HG03439 (cell line): ENCODE results near the gene FHL1.
"Not testable (repeated sequence)": the region's sequence is repeated elsewhere in the genome, so short reads cannot be mapped to it uniquely, and the experiment has no call there.

ENCODE experiments used
- ATAC-seq: cut with Tn5 transposase; IDR thresholded peaks from one replicate; pipeline ENCODE4 v1.9.1; 2021; ENCODE audit warnings: mild to moderate bottlenecking, moderate library complexity; ENCODE audit not compliant: unreplicated experiment

FHL1 gene

DNA sequence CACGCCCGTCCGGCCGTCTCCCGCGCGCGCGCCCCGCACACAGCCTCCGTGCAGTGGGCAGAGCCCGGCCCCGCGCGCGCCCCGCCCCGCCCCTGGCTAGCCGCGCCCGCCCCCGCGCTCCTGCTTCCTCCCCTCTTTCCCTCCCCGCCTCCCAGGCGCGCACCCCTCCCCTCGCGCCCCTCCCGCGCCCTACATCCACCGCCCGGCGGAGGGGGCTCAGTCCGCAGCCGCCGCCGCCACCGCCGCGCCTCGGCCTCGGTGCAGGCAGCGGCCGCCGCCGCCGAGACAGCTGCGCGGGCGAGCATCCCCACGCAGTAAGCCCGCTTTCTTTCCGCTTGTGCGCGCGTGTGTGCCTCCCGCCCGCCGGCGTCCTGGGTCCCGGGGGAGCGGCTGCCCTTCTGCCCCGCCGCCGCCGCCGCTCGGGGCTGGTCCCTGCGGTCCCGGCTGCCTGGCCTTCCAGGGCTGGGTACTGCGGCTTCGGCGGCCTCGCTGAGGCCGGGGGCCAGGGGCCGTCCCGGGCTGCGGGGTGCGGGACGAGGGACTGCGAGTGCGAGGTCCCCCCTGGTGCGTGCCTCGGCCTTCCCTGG is at the start of gene FHL1:
TSS of gene FHL1 (plus strand) at position 219 of the 587 bp plus-strand sequence.
- ATAC-seq, result no peak

DNA sequence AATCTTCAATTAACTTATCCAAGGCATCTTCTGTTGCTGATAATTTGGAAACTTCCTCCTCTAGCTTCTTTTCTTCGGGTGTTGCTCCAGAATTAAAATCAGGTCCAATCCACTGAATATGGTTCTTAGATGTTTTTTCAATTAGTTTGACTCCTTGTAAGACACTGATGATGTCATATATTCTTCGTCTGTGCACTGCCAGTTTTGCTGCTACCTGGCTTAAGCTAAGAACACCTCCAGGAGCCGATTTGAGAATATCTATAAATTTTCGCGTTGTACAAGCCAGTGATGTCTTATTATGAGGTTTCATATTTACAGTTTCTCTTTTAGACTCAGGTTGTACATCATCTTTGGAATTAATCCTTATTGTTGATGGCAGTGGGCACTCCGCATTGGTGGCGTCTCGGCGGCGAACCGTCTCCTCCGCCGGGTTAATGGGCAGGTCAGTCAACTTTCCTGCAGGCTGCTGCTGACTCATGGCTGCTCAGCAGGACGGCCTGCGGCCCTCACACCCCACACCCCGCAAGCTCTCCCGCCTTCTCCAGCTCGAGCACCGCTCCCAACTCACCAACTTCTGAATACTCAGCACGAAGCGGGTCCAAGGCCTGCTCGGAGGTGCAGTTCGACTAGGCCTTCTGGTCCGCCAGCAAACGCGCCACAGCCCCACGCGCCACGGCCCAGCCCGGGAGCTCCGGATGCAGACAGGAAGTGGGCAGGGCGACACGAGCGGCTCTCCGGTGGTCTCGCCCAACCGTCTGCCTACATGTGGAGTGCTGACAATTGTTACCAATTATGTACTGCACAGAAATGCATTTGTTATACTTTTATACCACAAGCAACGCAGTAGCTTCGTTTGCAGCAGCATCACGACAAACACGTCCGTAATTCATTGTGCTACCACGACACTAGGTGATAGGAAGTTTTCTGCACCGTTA is 49.2 kb upstream of the FHL1 start:
- no peak for ATAC-seq

DNA sequence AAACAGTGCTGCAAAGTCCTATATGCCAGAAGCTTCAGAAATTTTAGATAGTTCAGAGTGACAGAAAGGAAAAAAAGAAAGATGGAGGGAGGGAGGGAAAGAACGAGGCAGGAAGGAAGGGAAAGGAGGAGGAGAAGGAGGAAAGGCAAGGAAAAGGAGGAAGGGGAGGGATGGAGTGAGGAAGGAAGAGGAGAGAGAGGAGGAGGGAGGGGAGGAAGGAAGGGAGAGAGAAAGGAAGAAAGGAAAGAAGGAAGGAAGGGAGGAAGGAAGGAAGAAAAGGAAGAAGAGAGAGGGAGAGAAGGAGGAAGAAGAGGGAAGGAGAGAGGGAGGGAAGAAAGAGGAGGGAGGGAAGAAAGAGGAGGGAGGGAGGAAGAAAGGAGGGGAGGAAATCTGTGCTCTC is 42.4 kb upstream of the FHL1 start:
- ATAC-seq, result no peak

- ATAC-seq, result no peak
Measured at GRCh38 chrX:136106920-136107528, 40.3 kb upstream of the FHL1 start.

- not testable (repeated sequence) for ATAC-seq
Measured at GRCh38 chrX:136108905-136109304, 38.4 kb upstream of the FHL1 start.

DNA sequence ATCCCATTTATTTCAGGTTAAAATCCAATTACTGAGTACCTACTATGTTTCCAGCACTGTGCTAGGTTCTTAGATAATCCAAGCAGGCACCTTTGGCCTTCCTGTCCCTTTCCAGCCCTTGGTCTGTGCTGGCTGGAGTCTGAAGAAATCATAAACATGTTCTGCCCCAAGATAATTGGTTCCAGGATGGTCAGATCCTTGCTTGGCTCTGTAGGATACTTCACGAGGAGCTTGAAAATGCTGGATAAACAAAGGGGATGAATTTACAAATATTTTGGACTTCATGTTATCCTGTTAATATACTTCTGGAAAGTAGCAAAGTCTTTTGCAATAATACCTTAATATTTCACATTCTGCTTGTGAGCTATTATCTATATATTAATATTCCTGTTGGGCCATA is 35.0 kb upstream of the FHL1 start:
- ATAC-seq, result no peak

- no peak for ATAC-seq
Measured at GRCh38 chrX:136112778-136113177, 34.6 kb upstream of the FHL1 start.

GRCh38 chrX:136115126-136115903 is 32.0 kb upstream of the FHL1 start:
- ATAC-seq, result no peak

GRCh38 chrX:136115904-136116297 is 31.4 kb upstream of the FHL1 start:
- ATAC-seq, result no peak

DNA sequence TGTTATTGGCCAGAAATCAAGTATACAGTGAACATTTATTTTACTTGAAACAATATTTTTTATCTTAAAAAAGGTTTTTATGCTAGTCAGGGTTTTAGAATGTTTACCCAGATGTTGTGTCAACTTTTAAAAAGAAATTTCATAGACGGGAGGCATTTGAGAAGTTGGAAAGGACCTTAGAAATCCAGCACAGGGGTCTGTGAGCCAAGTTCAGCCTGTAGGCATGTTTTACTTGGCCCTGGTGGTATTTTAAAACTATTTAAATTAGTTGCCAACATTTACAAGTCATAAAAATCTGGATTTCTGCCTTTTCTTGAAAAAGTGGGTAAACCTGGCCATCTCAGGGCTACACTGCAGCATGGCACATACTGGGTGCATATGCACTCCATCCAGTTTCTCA is 25.5 kb upstream of the FHL1 start:
- no peak for ATAC-seq

DNA sequence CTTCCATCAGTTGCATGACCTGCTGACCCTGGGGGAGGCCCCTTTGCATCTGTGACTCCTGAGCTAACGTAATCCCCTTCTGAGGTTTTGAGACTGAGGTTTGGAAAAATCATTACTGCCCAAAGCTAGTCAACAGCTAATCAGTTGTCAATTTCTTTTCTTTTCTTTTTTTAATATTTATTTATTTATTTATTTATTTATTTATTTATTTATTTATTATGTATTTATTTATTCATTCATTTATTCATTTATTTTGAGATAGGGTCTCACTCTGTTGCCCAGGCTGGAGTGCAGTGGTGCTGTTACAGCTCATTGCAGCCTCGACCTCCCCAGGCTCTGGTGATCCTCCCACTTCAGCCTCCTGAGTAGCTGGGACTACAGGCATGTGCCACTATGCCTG is 25.1 kb upstream of the FHL1 start:
- no peak for ATAC-seq

GRCh38 chrX:136125106-136125505 is 22.2 kb upstream of the FHL1 start:
- ATAC-seq, result no peak

DNA sequence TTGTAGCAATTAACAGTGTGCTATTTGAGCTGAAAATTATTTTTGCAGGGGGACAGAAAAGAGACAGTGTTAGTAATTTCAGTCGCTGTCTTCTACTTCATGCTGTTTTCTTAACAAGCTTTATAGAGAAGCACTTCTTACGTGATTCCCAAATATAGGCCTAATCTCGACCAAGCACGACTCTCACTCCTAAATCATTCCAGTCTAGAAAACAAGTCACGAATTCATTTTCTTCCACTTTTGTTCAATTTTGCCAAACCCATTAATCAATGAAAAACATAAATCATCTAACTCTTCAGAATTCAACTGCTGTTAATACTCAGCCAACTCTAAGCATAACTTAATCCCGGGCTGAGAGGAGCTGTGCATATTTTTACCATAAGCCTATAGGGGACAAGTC is 21.0 kb upstream of the FHL1 start:
- ATAC-seq, result no peak

DNA sequence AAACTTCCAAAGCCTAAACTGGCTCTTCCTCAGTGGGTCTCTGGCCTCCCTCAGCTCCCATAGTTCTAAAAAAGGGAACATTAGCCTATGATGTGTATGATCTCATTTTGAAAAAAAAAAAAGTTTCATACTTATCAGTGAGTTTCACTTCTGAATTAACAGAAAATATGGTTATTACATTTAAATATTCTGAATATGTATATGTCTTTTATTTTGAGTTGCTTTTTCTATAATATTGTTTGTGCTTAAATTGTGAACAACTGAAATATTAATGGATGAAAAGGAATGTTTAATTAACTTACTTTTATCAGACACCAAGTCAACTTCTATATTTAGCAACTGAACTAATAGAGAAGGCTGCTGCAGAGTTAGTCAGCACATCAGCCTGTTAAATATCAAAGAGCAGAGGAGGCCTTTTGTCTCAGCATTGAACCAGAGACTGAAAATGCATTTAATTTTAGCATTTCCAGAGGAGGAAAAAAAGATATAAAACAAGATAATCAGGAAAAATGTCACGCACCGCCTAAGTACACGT is 20.4 kb upstream of the FHL1 start:
- ATAC-seq, result no peak

- no peak for ATAC-seq
Measured at GRCh38 chrX:136128743-136129142, 18.6 kb upstream of the FHL1 start.

DNA sequence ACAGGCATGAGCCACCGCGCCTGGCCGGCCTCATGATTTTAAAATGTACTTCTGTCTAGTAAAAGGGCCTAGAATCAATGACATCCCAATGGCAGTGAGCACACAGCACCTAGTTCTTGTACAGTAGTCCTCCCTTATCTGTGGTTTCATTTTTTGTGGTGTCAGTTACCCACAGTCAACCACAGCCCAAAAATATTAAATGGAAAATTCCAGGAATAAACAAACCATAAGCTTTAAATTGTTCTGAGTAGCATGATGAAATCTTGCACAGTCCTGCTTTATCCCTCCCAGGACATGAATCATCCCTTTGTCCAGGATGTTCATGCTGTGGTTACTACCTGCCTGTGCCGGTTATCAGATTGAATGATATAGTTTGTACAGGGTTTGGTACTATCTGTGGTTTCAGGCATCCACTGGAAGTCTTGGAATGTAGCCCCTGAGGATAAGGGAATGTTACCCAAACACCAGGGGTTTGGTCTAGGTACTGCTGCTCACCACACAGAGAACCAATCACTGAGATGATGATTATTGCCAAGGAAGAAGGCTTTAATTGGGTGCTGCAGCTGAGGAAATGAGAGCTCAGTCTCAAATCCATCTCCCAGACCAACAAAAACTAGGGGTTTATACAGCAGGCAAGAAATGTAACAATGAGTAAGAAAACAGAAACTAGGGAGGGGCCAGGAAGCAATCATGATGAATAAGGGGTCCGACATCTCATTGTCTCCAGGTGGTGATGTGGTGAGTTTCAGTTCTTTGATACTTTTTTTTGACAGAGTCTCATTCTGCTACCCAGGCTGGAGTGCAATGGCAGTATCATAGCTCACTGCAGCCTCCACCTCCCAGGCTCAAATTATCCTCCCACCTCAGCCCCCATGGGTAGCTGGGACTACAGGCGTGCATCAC is 16.2 kb upstream of the FHL1 start:
- ATAC-seq, result no peak

DNA sequence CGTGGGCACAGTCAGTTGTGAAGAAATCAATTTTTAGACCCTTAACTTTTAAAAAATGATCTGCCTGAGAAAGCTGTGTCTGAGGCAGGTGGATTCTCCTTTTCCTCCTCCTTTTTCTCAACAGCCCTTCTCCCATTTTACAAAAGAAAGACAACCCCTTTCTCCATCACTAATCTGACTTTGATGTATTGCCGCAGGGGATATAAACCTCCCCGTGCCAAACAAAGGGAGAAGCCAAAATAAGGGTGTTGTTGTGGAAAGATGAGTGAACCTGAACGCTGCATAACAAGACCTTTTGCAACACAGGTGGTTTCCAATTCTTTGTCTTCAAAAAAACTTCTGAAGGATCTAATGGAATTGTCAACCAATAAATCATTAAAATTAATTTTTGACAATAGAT is 8.4 kb upstream of the FHL1 start:
- ATAC-seq, result no peak

- no peak for ATAC-seq
Measured at GRCh38 chrX:136141569-136141968, 5.8 kb upstream of the FHL1 start.

- ATAC-seq, result no peak
Measured at GRCh38 chrX:136142592-136142991, 4.7 kb upstream of the FHL1 start.

DNA sequence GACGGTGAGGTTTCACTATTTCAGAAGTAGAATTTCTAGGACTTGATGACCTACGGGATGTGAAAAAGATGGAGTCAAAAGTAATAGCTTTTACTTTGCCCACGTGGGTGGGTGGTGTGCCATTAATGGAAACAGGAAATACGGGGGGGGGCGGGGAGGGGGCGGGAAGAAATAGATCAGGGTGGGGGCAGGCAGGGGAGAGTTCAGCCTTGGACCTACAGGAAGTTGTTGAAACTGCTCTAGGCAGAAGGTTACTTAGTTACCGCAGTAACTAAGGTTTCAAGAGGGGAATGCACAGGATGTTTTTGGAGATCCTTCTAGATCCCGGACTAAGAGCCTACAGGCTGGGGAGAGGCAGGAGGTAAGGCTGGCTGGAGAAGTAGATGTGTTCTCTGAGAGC is 3.6 kb upstream of the FHL1 start:
- ATAC-seq, result no peak
